A673 (cell line): Measurements from ENCODE around the gene BTBD9.

ENCODE experiments used
- CTCF ChIP-seq: fragments of 300-800, 200-600 bp; sonication (generic); conservative IDR thresholded peaks from 2 replicates; pipeline ENCODE4 v1.5.1; 2017; ENCODE audit warnings: low read depth, mild to moderate bottlenecking, antibody characterized with exemption, low read length, moderate library complexity, mixed read lengths
- EZH2 ChIP-seq: fragments of 200-600 bp; sonication (generic); IDR thresholded peaks from 2 replicates; pipeline ENCODE4 v1.6.1; 2017; ENCODE audit warnings: borderline replicate concordance, low read depth, mild to moderate bottlenecking, mixed read lengths, antibody characterized with exemption, low read length; ENCODE audit not compliant: poor library complexity, severe bottlenecking

GRCh38 chr6:38323216-38323615 is 316.5 kb downstream of the BTBD9 start:
- TF ChIP-seq CTCF (no peak), EZH2 (no peak)
